NK-92 treated with Interleukin-12 subunit alpha and Interleukin-12 subunit beta, amount 100 ng/mL, for 24 hours (cell line): ENCODE results near the gene CDH4.
"Not testable (repeated sequence)": the region's sequence is repeated elsewhere in the genome, so short reads cannot be mapped to it uniquely, and the experiment has no call there.

Source experiments
- DNase-seq: peaks from one replicate; lab custom pipeline; 2025; lab: John Stamatoyannopoulos, UW

The CDH4 gene

GRCh38 chr20:61419010-61419409, 166.9 kb downstream of the CDH4 start:
- DNase-seq, result no peak

GRCh38 chr20:61419501-61419900, 167.4 kb downstream of the CDH4 start:
- no peak for DNase-seq

- DNase-seq, result no peak
These were observed 168.0 kb downstream of the CDH4 start for GRCh38 chr20:61420056-61420455.

- DNase-seq, result no peak
These were observed 168.7 kb downstream of the CDH4 start for GRCh38 chr20:61420781-61421180.

- DNase-seq, result no peak
These were observed 170.8 kb downstream of the CDH4 start for GRCh38 chr20:61422636-61423425.

- DNase-seq, result no peak
These were observed 172.1 kb downstream of the CDH4 start for GRCh38 chr20:61424011-61424627.

- no peak for DNase-seq
These were observed 172.8 kb downstream of the CDH4 start for GRCh38 chr20:61424628-61425420.

GRCh38 chr20:61425541-61425991, 173.5 kb downstream of the CDH4 start:
- not testable (repeated sequence) for DNase-seq

GRCh38 chr20:61426352-61426751, 174.3 kb downstream of the CDH4 start:
- DNase-seq, result no peak

GRCh38 chr20:61429458-61430227, 177.6 kb downstream of the CDH4 start:
- no peak for DNase-seq

- no peak for DNase-seq
These were observed 178.2 kb downstream of the CDH4 start for GRCh38 chr20:61430228-61430624.

- no peak for DNase-seq
These were observed 181.1 kb downstream of the CDH4 start for GRCh38 chr20:61433176-61433575.

- DNase-seq, result no peak
These were observed 181.8 kb downstream of the CDH4 start for GRCh38 chr20:61433816-61434215.

- DNase-seq, result no peak
These were observed 182.3 kb downstream of the CDH4 start for GRCh38 chr20:61434341-61434781.

GRCh38 chr20:61435184-61435822, 183.2 kb downstream of the CDH4 start:
- no peak for DNase-seq

GRCh38 chr20:61435823-61436220, 183.8 kb downstream of the CDH4 start:
- no peak for DNase-seq

- no peak for DNase-seq
These were observed 184.2 kb downstream of the CDH4 start for GRCh38 chr20:61436283-61436666.

- DNase-seq, result no peak
These were observed 184.7 kb downstream of the CDH4 start for GRCh38 chr20:61436667-61437279.

GRCh38 chr20:61437280-61438206, 185.5 kb downstream of the CDH4 start:
- DNase-seq, result no peak

GRCh38 chr20:61438285-61438684, 186.2 kb downstream of the CDH4 start:
- no peak for DNase-seq
